HL-60 (cell line): ENCODE measurements around the gene AQP12A.

Source experiments
- SPI1 ChIP-seq: IDR thresholded peaks from 2 replicates; pipeline ENCODE4 v1.6.1; 2012; ENCODE audit warnings: low read depth, mild to moderate bottlenecking, borderline replicate concordance
- TF ChIP-seq, protein P1 (sequence below): IDR thresholded peaks from one replicate; pipeline ENCODE4 v1.5.1; 2011; ENCODE audit warnings: low read length, control low read depth, inconsistent platforms; ENCODE audit not compliant: insufficient read depth

DNA sequence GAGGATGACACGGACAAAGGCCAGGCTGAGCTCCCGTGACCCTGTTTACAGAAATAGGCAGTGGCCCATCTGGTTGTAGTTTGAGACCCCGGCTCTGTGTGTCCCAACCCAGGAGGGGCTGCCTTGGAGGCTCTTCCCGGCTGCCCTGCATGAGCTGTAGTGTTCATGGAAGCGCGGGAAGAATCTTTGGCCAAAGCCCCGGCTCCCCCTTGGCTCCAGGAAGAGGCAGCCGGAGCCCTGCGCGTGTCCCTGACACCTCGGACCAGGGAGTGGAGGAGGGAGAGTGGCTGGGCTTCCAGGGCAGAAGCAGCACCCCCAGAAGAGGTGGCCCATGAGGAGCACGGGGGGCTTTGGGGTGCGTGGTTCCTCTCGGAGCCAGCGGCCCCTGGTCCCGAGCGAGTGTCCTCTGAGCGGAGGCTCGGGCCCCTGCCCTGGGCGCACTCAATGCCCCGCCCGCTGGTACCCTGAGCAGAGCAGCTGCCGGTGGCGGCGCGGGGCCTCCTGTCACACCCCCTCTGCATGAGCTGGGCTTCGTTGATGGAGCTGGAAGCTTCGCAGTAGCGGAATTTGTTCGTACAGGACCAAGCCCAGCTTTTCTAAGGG lies 44.7 kb upstream of the AQP12A start:
- TF ChIP-seq, protein P1, sequence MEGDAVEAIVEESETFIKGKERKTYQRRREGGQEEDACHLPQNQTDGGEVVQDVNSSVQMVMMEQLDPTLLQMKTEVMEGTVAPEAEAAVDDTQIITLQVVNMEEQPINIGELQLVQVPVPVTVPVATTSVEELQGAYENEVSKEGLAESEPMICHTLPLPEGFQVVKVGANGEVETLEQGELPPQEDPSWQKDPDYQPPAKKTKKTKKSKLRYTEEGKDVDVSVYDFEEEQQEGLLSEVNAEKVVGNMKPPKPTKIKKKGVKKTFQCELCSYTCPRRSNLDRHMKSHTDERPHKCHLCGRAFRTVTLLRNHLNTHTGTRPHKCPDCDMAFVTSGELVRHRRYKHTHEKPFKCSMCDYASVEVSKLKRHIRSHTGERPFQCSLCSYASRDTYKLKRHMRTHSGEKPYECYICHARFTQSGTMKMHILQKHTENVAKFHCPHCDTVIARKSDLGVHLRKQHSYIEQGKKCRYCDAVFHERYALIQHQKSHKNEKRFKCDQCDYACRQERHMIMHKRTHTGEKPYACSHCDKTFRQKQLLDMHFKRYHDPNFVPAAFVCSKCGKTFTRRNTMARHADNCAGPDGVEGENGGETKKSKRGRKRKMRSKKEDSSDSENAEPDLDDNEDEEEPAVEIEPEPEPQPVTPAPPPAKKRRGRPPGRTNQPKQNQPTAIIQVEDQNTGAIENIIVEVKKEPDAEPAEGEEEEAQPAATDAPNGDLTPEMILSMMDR: no peak
- no peak for TF ChIP-seq SPI1
